ENCODE data around the gene CNTNAP2.

Gene CNTNAP2

GRCh38 chr7:146285418-146285817, 168.8 kb downstream of the CNTNAP2 start:
- no peaks in the 10 kb centered on the region for H4K20me1 ChIP-seq (ENCODE audit: insufficient read depth, low read length)
- H2AFZ ChIP-seq (ENCODE audit: low read depth, low read length), result no peak overlapping the region
- ATAC-seq (ENCODE audit: insufficient read depth, low read depth) (no peak), DNase-seq (no peak)
- H3K79me2 ChIP-seq (ENCODE audit: insufficient read depth, low read length), result no peaks in the 10 kb centered on the region
- no peaks in the 10 kb centered on the region for H3K4me1 ChIP-seq (ENCODE audit: insufficient read depth, low read length)
- H3K36me3 ChIP-seq (ENCODE audit: insufficient read depth, low read length), result no peaks in the 10 kb centered on the region
- no peak overlapping the region for H3K4me2 ChIP-seq (ENCODE audit: insufficient read depth, low read length)
- TF ChIP-seq CTCF (IDR thresholded peaks at IDR 0.05; ENCODE audit: borderline replicate concordance, extremely low read depth, low read length, poor library complexity, severe bottlenecking) (no peak), EZH2 (IDR thresholded peaks at IDR 0.05; ENCODE audit: borderline replicate concordance, low read depth, low read length, severe bottlenecking) (no peak)
- no peak overlapping the region for H3K9ac ChIP-seq (ENCODE audit: low read depth, low read length)
- no peak overlapping the region for H3K4me3 ChIP-seq (ENCODE audit: low read depth in 1 of 2, low read length in 2 of 2)
- no peaks in the 10 kb centered on the region for H3K27me3 ChIP-seq (ENCODE audit: insufficient read depth, low read length, poor library complexity)
- H3K9me3 ChIP-seq (ENCODE audit: insufficient read depth, low read length, severe bottlenecking), result no peaks in the 10 kb centered on the region
- no peak overlapping the region for H3K27ac ChIP-seq (ENCODE audit: low read length)

- H3K9me3 ChIP-seq (ENCODE audit: insufficient read depth, low read length, severe bottlenecking), result no peaks in the 10 kb centered on the region
- no peak overlapping the region for H3K27ac ChIP-seq (ENCODE audit: low read length)
- no peaks in the 10 kb centered on the region for H3K27me3 ChIP-seq (ENCODE audit: insufficient read depth, low read length, poor library complexity)
- no peaks in the 10 kb centered on the region for H3K79me2 ChIP-seq (ENCODE audit: insufficient read depth, low read length)
- H4K20me1 ChIP-seq (ENCODE audit: insufficient read depth, low read length), result no peaks in the 10 kb centered on the region
- no peak overlapping the region for H3K9ac ChIP-seq (ENCODE audit: low read depth, low read length)
- H3K36me3 ChIP-seq (ENCODE audit: insufficient read depth, low read length), result no peaks in the 10 kb centered on the region
- DNase-seq, result no peak
- H3K4me1 ChIP-seq (ENCODE audit: insufficient read depth, low read length), result no peaks in the 10 kb centered on the region
- H3K4me3 ChIP-seq (ENCODE audit: low read depth in 1 of 2, low read length in 2 of 2), result no peak overlapping the region
- no peak overlapping the region for H2AFZ ChIP-seq (ENCODE audit: low read depth, low read length)
- H3K4me2 ChIP-seq (ENCODE audit: insufficient read depth, low read length), result no peak overlapping the region
- TF ChIP-seq EZH2 (IDR thresholded peaks at IDR 0.05; ENCODE audit: borderline replicate concordance, low read depth, low read length, severe bottlenecking), result no peak
- TF ChIP-seq CTCF (IDR thresholded peaks at IDR 0.05; ENCODE audit: borderline replicate concordance, extremely low read depth, low read length, poor library complexity, severe bottlenecking), result no peak
- ATAC-seq (ENCODE audit: insufficient read depth, low read depth), result no peak
Observed at GRCh38 chr7:146290746-146291145, 174.1 kb downstream of the CNTNAP2 start.

GRCh38 chr7:146291900-146292299, 175.3 kb downstream of the CNTNAP2 start:
- H3K79me2 ChIP-seq (ENCODE audit: insufficient read depth, low read length), result no peaks in the 10 kb centered on the region
- H2AFZ ChIP-seq (ENCODE audit: low read depth, low read length), result no peak overlapping the region
- H3K4me2 ChIP-seq (ENCODE audit: insufficient read depth, low read length), result no peak overlapping the region
- ATAC-seq (ENCODE audit: insufficient read depth, low read depth) (no peak), DNase-seq (no peak)
- H4K20me1 ChIP-seq (ENCODE audit: insufficient read depth, low read length), result no peaks in the 10 kb centered on the region
- H3K4me1 ChIP-seq (ENCODE audit: insufficient read depth, low read length), result no peaks in the 10 kb centered on the region
- no peak overlapping the region for H3K4me3 ChIP-seq (ENCODE audit: low read depth in 1 of 2, low read length in 2 of 2)
- no peaks in the 10 kb centered on the region for H3K9me3 ChIP-seq (ENCODE audit: insufficient read depth, low read length, severe bottlenecking)
- H3K27me3 ChIP-seq (ENCODE audit: insufficient read depth, low read length, poor library complexity), result no peaks in the 10 kb centered on the region
- no peak overlapping the region for H3K9ac ChIP-seq (ENCODE audit: low read depth, low read length)
- H3K27ac ChIP-seq (ENCODE audit: low read length), result no peak overlapping the region
- TF ChIP-seq CTCF (IDR thresholded peaks at IDR 0.05; ENCODE audit: borderline replicate concordance, extremely low read depth, low read length, poor library complexity, severe bottlenecking) (no peak), EZH2 (IDR thresholded peaks at IDR 0.05; ENCODE audit: borderline replicate concordance, low read depth, low read length, severe bottlenecking) (no peak)
- no peaks in the 10 kb centered on the region for H3K36me3 ChIP-seq (ENCODE audit: insufficient read depth, low read length)

GRCh38 chr7:146296028-146296427, 179.4 kb downstream of the CNTNAP2 start:
- H2AFZ ChIP-seq (ENCODE audit: low read depth, low read length), result no peak overlapping the region
- DNase-seq (no peak), ATAC-seq (ENCODE audit: insufficient read depth, low read depth) (no peak)

More at GRCh38 chr7:146296028-146296427, 179.4 kb downstream of the CNTNAP2 start:
- no peak overlapping the region for H3K4me3 ChIP-seq (ENCODE audit: low read depth in 1 of 2, low read length in 2 of 2)
- H3K27me3 ChIP-seq (ENCODE audit: insufficient read depth, low read length, poor library complexity), result no peaks in the 10 kb centered on the region
- no peaks in the 10 kb centered on the region for H3K4me1 ChIP-seq (ENCODE audit: insufficient read depth, low read length)
- TF ChIP-seq CTCF (IDR thresholded peaks at IDR 0.05; ENCODE audit: borderline replicate concordance, extremely low read depth, low read length, poor library complexity, severe bottlenecking) (no peak), EZH2 (IDR thresholded peaks at IDR 0.05; ENCODE audit: borderline replicate concordance, low read depth, low read length, severe bottlenecking) (no peak)
- H3K27ac ChIP-seq (ENCODE audit: low read length), result no peak overlapping the region
- H3K9me3 ChIP-seq (ENCODE audit: insufficient read depth, low read length, severe bottlenecking), result no peaks in the 10 kb centered on the region
- no peaks in the 10 kb centered on the region for H4K20me1 ChIP-seq (ENCODE audit: insufficient read depth, low read length)
- H3K36me3 ChIP-seq (ENCODE audit: insufficient read depth, low read length), result no peaks in the 10 kb centered on the region
- no peak overlapping the region for H3K9ac ChIP-seq (ENCODE audit: low read depth, low read length)
- H3K4me2 ChIP-seq (ENCODE audit: insufficient read depth, low read length), result no peak overlapping the region
- H3K79me2 ChIP-seq (ENCODE audit: insufficient read depth, low read length), result no peaks in the 10 kb centered on the region
